ENCODE results near the gene MPHOSPH8. TPM values are rescaled to one million over a fixed set of nuclear protein-coding genes. Genes with fewer than 3 reads are reported as not detected.

The MPHOSPH8 gene
- total RNA-seq, 1 donor from 2014 or later, result 44.4 TPM

DNA sequence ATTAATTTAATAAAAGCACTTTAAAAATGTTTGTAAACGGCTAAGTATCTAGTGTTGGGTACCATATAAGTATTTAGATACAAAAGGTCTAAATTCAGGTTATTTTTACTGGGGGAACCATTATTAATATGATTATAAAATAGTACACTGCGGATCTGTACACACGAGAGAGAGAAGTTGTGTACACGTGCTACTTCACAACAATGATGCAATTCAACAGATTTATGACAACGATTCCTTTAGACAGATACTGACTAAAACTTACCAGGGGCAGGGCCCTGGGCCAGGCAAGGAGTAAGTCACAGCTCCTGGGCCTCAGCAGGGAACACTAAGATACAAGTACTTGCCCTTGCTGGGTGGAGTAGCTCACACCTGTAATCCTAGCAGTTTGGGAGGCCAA, 43.0 kb upstream of the MPHOSPH8 start:
- TF ChIP-seq, protein P1, sequence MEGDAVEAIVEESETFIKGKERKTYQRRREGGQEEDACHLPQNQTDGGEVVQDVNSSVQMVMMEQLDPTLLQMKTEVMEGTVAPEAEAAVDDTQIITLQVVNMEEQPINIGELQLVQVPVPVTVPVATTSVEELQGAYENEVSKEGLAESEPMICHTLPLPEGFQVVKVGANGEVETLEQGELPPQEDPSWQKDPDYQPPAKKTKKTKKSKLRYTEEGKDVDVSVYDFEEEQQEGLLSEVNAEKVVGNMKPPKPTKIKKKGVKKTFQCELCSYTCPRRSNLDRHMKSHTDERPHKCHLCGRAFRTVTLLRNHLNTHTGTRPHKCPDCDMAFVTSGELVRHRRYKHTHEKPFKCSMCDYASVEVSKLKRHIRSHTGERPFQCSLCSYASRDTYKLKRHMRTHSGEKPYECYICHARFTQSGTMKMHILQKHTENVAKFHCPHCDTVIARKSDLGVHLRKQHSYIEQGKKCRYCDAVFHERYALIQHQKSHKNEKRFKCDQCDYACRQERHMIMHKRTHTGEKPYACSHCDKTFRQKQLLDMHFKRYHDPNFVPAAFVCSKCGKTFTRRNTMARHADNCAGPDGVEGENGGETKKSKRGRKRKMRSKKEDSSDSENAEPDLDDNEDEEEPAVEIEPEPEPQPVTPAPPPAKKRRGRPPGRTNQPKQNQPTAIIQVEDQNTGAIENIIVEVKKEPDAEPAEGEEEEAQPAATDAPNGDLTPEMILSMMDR (IDR thresholded peaks at IDR 0.05), result no peak
- ATAC-seq (no peak), DNase-seq (no peak)
- H3K27ac ChIP-seq, result no peak overlapping the region
- no peaks in the 10 kb centered on the region for H3K36me3 ChIP-seq
- H3K9me3 ChIP-seq, result no peaks in the 10 kb centered on the region
- no peak overlapping the region for H3K4me3 ChIP-seq
- H3K27me3 ChIP-seq, result no peaks in the 10 kb centered on the region
- H3K4me1 ChIP-seq, result peaks cover 4% of the 10 kb centered on the region
- intact Hi-C loops (cut with DNase I), result no loop called here

DNA sequence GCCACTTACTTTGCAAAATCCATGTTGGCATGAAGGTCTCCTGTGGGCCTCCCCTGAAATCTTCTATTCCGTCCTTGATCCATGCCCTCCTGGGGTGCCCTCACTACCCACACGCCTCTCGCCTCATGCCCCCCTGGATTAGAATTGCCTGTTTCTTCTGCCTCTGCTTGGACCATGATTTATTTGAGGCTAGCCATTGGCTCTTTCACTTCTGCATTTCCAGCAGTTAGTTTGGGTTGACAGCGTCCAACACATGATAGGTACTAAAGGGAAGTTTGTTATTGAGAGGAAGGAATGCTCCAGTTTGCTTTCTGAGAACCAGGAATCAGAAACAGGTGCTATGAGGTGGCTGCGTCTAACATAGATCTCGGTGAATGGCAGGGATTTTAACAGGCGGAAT, 41.6 kb upstream of the MPHOSPH8 start:
- no peak overlapping the region for H3K27ac ChIP-seq
- no peaks in the 10 kb centered on the region for H3K27me3 ChIP-seq
- no peak overlapping the region for H3K4me3 ChIP-seq
- H3K4me1 ChIP-seq, result peaks cover 4% of the 10 kb centered on the region
- H3K36me3 ChIP-seq, result no peaks in the 10 kb centered on the region
- TF ChIP-seq, protein P1 (IDR thresholded peaks at IDR 0.05), result no peak
- no peak for DNase-seq
- no peak for ATAC-seq
- intact Hi-C loops (cut with DNase I), result no loop called here
- H3K9me3 ChIP-seq, result no peaks in the 10 kb centered on the region

DNA sequence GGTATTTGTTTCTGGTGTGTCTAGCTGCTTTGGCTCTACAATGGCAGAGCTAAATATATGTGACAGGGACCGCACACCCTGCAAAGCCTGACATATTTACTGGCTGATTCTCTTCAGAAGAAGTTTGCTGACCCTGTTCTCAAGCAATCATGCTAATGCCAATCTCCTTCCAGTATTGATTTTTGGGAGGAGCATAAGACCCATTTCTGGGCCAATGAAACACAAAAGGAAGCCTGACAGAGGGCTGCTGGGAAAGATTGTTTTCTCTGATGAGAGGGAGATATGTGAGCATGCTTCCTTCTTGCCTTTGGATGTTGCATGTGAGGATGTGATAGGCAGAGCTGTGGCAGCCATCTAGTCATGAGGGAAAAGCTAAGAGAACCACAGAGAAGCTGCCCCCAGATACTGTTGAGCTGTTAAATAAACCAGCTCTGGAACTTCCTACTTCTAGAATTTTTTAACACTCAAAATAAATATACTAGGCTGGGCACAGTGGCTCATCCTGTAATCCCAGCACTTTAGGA, 40.7 kb upstream of the MPHOSPH8 start:
- Histone ChIP-seq H3K9me3 (no peaks in the 10 kb centered on the region), H3K27ac (no peak overlapping the region), H3K36me3 (no peaks in the 10 kb centered on the region), H3K27me3 (peaks cover 2% of the 10 kb centered on the region), H3K4me1 (no peaks in the 10 kb centered on the region), H3K4me3 (no peak overlapping the region)
- TF ChIP-seq, protein P1 (IDR thresholded peaks at IDR 0.05), result no peak
- DNase-seq, result no peak
- intact Hi-C loops (cut with DNase I), result no loop called here
- ATAC-seq, result no peak

DNA sequence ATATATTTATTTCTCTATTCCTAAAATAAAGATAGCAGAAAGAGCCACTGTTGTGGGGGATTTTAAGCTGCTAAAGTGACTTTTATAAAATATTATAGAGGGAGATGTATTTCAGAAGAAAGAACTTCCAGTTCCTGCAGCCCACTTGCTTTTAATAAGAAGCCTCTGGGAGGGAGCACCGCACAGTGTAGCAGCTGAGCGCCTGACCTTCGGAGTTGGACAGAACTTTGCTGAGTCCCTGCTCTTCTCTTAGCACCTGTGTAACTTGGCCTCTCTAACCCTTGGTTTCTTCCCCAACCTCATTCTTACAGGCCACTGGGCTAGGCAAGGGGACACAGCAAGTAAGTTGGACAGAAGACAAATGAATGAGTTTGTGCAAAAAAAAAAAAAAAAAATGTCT, 37.4 kb upstream of the MPHOSPH8 start:
- H3K27ac ChIP-seq, result no peak overlapping the region
- H3K4me3 ChIP-seq, result no peak overlapping the region
- ATAC-seq (no peak), DNase-seq (no peak)
- TF ChIP-seq, protein P1 (IDR thresholded peaks at IDR 0.05), result no peak
- H3K36me3 ChIP-seq, result no peaks in the 10 kb centered on the region
- H3K4me1 ChIP-seq, result no peaks in the 10 kb centered on the region
- intact Hi-C loops (cut with DNase I), result no loop called here
- no peaks in the 10 kb centered on the region for H3K9me3 ChIP-seq
- H3K27me3 ChIP-seq, result peaks cover 13% of the 10 kb centered on the region

DNA sequence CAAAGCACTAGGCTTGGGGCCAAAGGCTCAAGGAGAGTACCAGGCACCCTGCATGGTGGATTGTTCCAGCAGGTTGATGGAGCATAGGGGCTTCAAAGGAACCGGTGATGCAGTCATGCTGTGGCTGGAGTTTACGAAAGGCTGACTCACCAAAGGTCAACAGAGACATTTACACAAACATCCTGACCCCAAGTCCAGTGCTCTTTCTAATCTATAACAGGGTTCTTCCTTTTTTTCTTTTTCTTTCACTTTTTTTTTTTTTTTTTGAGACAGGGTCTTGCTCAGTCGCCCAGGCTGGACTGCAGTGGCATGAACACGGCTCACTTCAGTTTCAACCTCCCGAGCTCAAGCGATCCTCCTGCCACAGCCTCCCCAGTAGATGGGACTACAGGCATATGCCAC, 36.5 kb upstream of the MPHOSPH8 start:
- H3K9me3 ChIP-seq, result no peaks in the 10 kb centered on the region

More for the DNA sequence above, 36.5 kb upstream of the MPHOSPH8 start:
- intact Hi-C loops (cut with DNase I), result no loop called here
- Histone ChIP-seq H3K27ac (no peak overlapping the region), H3K4me3 (no peak overlapping the region), H3K36me3 (no peaks in the 10 kb centered on the region), H3K4me1 (no peaks in the 10 kb centered on the region), H3K27me3 (peaks cover 21% of the 10 kb centered on the region)
- DNase-seq, result no peak
- ATAC-seq, result no peak
- TF ChIP-seq, protein P1 (IDR thresholded peaks at IDR 0.05), result no peak
